Brain pericyte (primary cell): Measurements from ENCODE around the gene KCTD7.
"Not testable (repeated sequence)": the region's sequence is repeated elsewhere in the genome, so short reads cannot be mapped to it uniquely, and the experiment has no call there.

Source experiments
- DNase-seq: peaks from one replicate; pipeline ENCODE4 v3.0.0-alpha.2; 2012; ENCODE audit warnings: low read depth, low spot score

The KCTD7 gene

DNA sequence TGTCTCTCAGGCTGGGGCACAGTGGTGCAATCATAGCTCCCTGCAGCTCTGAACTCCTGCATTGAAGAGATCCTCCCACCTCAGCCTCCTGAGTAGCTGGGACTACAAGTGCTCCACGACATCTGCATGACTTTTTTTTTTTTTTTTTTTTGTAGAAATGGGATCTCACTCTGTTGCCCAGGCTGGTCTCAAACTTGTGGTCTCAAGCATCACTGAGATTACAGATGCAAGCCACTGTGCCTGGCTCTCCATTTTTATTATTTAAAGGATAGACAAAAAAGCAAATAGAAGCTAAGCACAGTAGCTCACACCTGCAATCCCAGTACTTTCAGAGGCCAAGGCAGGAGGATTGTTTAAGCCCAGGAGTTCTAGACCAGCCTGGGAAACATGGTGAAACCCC lies 13.0 kb upstream of the KCTD7 start:
- DNase-seq, result no peak

DNA sequence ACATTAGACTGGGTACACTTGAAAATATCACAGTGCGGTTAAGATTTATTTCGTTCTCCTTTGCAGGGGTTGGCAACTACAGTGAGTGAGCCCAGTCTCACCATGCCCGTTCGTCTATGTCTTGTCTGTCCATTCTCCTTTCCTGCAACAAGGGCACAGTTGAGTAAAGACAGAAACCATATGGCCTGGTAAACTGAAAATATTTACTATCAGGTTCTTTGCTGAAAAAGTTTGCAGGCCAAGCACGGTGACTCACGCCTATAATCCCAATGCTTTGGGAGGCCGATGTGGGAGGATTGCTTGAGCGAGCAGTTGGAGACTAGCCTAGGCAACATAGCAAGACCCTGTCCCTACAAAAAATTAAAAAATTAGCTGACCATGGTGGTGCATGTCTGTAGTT lies 11.4 kb upstream of the KCTD7 start:
- DNase-seq, result no peak

DNA sequence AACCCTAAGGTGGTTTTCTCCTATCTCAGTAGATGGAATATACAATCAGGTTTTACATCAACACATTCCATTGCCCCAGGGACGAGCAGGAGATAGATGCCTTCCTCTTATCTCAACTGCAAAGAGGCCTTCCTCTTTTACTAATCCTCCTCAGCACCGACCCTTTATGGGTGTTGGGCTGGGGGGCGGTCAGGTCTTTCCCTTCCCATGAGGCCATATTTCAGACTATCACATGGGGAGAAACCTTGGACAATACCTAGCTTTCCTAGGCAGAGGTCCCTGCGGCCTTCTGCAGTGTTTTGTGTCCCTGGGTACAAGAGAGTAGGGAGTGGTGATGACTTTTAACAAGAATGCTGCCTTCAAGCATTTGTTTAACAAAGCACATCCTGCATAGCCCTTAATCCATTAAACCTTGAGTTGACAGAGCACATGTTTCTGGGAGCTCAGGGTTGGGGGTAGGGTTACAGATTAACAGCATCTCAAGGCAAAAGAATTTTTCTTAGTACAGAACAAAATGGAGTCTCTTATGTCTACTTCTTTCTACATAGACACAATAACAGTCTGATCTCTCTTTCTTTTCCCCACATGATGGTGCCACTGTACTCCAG lies 9.2 kb upstream of the KCTD7 start:
- DNase-seq, result not testable (repeated sequence)

DNA sequence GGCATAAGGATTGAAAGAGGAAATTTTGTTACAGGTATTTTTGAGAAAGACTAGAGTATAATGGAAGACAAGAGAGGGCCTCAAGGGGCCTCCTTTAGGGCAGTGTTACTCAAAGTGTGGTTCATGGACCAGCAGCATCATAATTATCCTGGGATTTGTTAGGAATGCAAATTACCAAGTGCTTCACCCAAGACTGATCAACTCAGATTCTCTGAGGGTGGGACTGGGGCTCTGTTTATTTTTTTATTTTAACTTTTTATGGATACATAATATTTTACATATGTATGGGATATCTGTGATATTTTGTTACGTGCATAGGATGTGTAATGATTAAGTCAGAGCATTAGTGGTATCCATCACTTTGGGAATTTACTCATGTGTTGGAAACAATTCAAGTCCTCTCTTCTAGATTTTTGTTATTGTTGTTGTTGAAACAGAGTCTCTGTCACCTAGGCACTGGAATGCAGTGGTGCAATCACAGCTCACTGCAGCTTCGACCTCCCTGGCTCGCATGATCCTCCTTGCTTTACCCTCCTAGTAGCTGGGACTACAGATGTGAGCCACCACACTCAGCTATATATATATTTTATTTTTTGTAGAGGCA lies 2.2 kb upstream of the KCTD7 start:
- DNase-seq, result no peak

DNA sequence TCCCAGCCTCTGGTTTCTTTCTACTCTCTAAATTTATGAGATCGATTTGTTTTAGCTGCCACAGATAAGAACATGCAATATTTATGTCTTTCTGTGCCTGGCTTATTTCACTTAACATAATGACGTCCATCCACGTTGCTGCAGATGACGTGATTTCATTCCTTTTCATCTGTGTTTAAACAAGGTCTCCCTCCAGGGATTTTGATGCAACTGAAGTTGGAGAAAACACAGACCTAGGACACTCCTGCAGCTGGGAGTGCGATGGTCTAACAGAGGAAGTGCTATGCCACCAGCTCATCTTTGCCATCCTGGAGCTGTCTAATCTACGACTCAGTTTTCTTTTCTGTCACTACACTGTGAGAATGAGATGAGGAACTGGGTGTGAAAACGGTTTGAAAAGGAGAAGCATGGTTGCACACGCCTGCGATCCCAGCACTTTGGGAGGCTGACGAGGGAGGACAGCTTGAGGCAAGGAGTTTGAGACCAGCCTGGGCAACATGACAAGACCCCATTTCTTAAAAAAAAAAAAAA lies 1.5 kb upstream of the KCTD7 start:
- no peak for DNase-seq

DNA sequence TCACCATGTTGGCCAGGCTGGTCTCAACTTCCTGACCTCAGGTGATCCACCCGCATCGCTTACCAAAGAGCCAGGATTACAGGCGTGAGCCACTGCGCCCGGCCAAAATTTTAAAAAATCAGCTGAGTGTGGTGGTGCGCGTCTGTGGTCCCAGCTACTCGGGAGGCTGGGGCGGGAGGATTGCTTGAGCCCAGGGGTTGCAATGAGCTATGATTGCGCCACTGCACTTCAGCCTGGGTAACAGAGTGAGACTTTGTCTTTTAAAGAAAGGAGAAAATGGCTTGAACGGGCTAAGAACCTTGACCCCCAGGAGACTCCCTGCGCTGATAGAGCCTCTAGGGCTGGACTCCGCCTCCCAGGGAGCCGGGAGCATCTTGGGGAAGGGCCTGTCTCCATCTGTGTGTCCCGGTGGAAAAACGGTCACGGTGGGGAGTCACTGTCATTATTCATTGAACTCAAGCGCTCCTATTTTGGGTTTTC lies 760 bp upstream of the KCTD7 start:
- no peak for DNase-seq

DNA sequence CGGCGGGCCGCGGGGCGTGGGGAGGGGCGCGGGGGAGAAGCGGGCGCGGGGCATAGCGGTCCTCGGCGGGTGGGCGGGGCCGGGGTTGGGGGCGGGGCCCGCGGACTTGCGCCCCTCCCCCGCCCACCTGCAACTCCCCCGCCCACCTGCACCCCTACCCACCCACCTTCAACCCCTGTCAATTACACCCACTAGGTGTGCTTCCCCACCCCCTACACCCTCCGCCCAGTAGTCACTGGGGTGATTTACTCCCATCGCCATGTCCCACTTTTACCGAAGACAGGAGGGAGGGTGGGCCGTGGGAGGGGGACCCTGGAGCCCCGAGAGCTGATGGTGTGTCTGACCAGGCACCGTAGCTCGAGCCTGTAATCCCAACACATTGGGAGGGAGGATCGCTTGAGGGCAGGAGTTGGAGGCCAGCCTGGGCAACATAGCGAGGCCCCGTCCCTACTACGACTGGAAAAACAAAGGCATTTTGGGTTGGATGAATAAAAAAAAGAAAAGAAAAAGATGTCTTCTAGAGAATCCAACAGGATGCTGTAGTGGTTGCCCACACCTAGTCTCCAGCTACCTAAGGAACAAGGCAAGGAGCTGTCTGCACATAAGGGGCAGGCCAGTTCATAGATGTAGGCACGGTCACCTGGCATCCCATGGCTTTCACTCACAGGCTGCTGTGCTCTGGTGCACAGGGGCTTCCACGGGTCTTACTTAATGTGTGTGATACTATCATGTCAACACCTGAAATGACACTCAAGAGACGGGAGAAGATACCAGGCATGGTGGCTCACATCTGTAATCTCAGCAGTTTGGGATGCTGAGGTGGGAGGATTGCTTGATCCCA lies 761 bp downstream of the KCTD7 start:
- no peak for DNase-seq

DNA sequence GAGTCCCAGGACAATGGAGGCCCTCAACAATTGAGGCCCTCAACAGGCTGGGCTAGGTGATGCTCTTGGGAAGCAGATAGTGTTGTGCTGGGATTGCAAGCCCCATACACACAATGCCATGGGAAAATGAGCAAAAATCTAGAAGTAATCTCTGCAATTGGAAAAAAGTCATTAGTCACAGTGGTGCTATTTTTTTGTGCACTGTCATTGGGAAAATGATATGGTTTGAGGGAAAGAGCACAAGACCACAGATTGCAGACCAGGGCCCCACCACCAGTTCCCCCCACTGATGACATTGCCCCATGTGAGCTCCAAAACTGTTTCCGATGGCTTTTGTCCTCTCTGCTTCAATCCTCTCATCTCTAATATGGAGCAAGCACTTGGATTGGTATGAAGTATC lies 1.9 kb downstream of the KCTD7 start:
- DNase-seq, result no peak

DNA sequence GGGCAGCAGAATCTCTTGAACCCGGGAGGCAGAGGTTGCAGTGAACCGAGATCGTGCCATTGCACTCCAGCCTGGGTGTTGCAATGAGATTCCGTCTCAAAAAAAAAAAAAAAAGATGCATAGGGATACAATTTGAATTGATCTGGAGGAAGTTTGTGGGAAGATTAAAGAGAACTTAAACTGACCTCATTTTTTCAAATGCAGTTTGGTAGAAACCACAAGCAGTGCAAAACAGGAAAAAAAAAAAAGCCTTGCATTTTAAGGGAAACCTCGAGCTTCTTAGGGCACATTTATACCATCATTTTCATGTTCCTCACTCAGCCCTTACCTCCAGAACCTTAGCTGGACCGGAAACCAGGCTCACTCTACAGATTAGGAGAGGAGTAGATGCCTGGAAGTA lies 2.8 kb downstream of the KCTD7 start:
- DNase-seq, result no peak

DNA sequence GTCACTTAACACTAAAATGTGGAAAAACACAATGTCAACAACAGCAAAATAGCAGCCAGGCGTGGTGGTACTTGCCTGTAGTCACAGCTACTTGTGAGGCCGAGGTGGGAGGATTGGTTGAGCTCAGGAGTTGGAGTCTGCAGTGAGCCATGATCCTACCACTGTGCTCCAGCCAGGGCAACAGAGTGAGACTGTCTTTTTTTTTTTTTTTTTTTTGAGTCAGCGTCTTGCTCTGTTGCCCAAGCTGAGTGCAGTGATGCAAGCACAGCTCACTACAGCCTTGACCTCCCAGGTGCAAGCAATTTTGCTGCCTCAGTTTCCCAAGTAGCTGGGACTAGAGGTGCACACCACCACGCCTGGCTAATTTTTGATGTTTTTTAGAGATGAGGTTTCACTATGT lies 6.1 kb downstream of the KCTD7 start:
- no peak for DNase-seq

DNA sequence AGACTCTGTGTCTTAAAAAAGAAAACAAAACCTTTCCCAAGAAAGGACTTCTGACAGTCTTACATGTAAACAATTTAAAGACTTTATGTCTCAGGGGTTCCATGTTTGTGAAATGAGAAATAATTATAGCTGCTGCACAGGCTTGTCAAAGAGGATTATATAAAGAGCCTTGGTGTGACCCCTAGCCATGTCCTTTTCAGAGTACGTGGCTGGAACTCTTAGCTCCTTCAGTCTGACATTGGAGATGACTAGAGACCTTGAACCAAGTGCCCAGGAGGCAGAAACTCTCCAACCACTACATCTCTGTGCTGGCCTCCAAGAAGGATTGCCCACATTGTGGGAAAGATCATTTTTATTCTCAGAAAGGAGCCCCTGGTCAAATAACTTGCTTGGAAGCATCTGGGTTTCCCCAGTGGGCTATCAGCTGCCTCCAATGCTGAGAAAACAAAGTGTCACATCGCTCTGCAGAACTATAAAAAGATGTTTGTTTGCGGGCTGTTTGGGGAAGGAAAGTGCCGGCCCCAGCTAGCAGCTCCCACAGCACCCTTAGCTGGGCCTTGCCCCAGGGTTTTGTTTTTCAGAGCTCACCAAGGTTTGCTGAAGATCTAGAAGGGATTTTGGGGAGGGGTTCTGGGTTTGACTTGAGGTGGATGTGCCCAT lies 6.8 kb downstream of the KCTD7 start:
- not testable (repeated sequence) for DNase-seq

DNA sequence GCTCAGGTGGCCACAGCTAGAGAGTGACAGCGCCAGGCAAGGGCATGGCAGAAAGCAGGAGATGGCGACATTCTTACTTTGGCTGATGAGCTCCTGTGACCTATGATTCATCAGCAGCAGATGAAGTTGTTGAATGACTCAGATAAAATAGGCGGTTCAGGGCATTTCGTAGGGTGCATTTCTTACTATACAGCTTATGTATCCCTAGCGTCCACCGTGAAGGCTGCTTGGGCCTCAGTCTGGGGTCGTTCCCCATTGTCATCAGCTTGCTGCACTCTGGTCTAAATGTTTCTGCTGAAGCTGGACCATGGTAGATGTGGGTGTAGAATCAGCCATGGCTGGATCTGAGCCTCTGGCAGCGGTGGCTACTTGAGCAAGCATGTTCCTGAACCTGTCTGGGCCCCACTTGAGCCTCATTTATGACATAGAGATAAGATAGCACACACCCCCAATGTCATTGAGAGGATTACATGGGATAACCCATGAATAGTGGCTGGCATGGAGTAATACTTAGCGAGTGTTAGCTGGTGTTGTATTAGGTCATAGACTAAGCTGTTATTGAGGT lies 7.4 kb downstream of the KCTD7 start:
- DNase-seq, result not testable (repeated sequence)

DNA sequence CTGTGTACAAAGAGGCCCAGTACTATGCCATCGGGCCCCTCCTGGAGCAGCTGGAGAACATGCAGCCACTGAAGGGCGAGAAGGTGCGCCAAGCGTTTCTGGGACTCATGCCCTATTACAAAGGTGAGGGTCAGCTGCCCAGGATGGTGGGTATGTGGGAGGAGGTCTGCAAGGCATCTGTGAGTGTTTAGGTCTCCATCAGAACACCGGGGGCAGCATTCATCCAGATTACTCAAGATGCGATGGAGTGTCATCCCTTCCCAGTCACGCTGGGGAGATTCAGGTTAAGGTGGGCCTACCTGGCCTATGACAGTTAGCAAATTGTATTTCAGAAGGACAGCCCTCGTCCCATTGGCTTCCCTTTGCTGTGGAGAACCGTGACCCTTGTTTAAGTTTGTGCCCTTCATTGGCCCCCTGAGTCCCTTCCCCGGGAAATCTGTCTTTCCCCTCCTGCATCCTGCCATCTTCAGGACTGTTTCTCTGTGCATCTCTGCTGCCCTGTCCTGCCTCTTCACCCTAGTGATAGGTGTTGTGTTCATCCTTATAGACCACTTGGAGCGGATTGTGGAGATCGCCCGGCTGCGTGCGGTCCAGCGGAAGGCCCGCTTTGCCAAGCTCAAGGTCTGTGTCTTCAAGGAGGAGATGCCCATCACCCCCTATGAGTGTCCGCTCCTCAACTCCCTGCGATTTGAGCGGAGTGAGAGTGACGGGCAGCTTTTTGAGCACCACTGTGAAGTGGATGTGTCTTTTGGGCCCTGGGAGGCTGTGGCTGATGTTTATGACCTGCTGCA lies 9.8 kb downstream of the KCTD7 start:
- no peak for DNase-seq

DNA sequence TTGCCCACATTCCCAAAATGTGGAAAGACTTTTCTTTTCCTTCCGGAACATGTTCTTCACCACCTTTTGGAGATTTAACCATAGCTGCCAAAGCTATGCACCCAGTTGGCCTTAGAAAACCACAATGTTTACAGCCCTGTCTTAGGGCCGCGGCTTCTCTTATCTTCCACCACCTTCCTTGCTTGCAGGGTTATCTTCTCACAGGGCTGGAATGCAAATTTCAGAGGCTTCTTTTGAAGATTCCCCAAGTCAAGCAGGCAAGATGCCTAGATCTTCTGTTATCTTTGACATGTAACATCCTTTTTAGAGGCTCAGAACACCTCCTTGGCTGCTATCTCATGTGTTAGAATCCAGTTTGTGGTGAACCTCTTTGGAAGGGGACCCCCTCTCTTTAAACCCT lies 11.1 kb downstream of the KCTD7 start:
- DNase-seq, result no peak

DNA sequence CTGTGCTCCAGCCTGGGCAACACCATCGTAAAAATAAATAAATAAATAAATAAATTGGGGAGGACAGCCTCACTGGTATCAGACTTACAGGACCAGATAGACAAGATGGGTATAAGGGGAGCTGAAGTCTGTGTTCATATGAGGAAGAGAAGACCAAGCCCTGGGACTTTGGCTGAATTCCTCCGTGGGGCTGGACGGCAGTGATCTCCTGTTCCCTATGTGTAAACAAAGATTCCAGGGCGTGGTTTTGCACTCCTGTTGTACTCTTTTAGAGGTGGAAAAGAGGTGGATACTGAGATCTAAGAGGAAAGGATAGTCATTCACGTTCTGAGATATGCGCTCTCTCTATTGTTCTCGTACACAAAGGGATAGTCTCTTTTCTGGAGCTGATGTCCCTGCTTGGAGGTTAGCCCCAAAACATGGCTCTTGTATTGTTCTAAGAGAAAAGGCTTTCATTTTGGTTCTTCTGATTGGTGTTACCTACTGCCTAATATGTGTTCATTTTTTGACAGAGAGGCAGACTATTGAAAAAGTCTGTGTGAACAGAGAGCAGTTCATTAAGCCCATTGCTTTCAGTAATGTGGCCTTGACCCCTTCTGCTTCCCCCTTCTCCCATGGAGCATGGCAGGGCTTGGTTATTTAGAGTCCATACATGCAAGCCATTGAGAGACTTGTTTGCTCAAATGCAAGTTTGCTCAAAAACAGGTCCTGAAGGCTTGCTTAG lies 12.3 kb downstream of the KCTD7 start:
- no peak for DNase-seq

DNA sequence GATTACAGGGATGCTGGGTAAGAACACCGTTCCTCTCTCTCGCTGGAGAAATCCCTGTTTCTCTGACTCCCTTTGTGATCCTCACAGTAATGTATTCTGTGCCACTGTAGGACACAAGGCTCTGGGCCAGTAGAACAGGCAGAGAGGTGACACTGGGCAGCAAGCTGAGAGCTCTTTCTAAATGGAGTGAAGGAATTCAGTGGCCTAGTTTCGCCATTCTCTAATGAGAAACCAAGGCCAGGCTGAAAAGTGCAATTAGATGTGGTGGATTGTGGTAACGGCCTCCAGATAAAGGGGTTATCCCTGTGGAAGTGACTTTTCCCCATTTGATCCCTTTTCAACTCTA lies 12.8 kb downstream of the KCTD7 start:
- no peak for DNase-seq

DNA sequence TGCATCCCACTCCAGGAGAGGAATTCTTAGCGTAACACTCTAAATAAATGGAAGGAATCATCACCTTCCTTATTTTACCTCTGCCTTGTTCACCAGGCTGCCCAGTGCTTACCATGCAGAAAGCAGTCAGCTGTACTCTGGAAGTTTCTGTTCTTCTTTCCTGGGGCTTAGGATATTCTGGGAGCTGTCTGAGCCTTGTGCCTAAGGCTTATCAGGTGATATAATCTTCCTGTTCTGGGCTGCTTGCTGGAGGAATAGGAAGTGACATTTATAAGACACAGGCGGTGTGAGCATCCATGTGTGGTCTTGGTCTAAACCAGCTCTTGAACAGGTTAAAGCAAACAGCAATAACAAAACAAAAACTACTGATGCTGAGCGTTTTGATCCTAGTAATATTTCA lies 13.5 kb downstream of the KCTD7 start:
- DNase-seq, result no peak

DNA sequence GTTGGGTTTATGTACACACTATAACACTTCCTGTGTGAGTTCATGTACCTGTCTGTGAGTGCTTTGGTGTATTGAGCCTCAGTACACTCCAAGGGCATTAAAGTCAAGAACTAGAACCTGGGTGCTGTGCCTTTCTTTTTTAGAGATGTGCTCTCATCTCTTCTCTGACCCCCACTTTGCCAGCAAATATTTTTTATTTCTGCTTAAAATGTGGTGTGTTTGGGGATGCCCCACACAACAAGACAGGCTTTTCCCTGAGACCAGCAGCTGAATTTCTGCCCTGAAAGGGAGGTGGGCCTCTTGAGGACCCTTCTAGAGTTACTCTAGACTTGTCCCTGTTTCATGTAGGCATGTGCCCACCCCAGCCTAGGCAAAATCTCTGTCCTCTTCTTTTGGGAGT lies 14.3 kb downstream of the KCTD7 start:
- DNase-seq, result no peak

DNA sequence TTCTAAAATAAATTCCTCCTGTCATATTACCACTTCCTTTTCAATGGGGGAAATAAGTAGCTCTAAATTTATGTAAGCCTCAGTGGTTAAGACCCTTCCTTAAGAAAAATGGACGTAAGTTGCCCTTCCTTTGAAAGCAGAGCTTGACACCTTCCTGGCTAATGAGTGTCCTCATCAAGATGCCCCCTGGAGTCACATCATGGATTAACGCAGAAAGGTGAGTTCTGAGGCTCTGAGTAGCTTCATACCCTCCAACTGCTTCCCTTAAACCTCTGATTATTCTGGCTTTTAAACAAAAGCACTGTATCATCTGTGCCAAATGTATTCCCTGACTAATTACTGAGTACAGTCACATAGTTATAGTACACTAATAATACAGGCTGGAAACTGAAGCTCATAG lies 14.7 kb downstream of the KCTD7 start:
- no peak for DNase-seq

DNA sequence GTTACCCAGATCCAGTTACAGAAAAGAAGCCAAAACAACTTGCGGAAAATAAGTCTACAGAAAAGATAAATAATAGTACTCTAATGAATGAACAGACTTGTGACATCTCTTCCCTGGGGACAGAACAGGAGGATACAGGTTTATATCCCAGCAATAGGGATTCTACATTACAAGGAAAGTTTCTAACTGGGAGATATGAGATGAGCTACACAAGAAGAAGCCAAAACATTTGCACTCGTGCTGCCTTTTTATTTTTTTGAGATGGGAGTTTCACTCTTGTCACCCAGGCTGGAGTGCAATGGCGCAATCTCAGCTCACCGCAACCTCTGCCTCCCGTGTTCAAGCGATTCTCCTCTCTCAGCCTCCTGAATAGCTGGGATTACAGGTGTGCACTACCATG lies 22.3 kb downstream of the KCTD7 start:
- DNase-seq, result not testable (repeated sequence)
